MCF 10A (cell line): ENCODE results near the gene AHCYL1. TPM values are rescaled to one million over a fixed set of nuclear protein-coding genes. Genes with fewer than 3 reads are reported as not detected.

Experiments used
- BruUV-seq: library from RNA; stranded (reverse); fragments of 400-500 nt; replicated peaks from 2 replicates; lab custom pipeline; 2021; lab: Mats Ljungman, UMichigan
- CTCF ChIA-PET: fragments of 300-600 bp; sonication (Branson Sonifier 250); formaldehyde crosslinking; extraction: SDS; loops from one replicate; lab custom pipeline; 2021; ENCODE audit warnings: antibody characterized with exemption, inconsistent platforms; lab: Yijun Ruan, JAX
- POLR2A ChIA-PET: fragments of 300-600, 350-650 bp; sonication (Branson Sonifier 250); formaldehyde crosslinking; extraction: SDS; loops from one replicate; lab custom pipeline; 2020; ENCODE audit warnings: antibody characterized with exemption, inconsistent platforms; lab: Yijun Ruan, JAX
- DNase-seq: peaks from one replicate; pipeline ENCODE4 v3.0.0-alpha.2; 2018; ENCODE audit not compliant: unreplicated experiment
- H3K27ac Mint-ChIP-seq: one replicate; pipeline ENCODE4 v1.8.0; 2022; ENCODE audit warnings: mild to moderate bottlenecking, low read depth, mixed read lengths; ENCODE audit not compliant: unreplicated experiment
- H3K27me3 Mint-ChIP-seq: one replicate; pipeline ENCODE4 v1.8.0; 2022; ENCODE audit warnings: mixed read lengths; ENCODE audit not compliant: insufficient read depth, unreplicated experiment
- H3K36me3 Mint-ChIP-seq: one replicate; pipeline ENCODE4 v1.8.0; 2022; ENCODE audit warnings: mild to moderate bottlenecking, moderate library complexity, mixed read lengths; ENCODE audit not compliant: insufficient read depth, unreplicated experiment
- H3K4me1 Mint-ChIP-seq: one replicate; pipeline ENCODE4 v1.8.0; 2022; ENCODE audit warnings: mixed read lengths; ENCODE audit not compliant: insufficient read depth, unreplicated experiment
- H3K4me3 Mint-ChIP-seq: one replicate; pipeline ENCODE4 v1.8.0; 2022; ENCODE audit warnings: mild to moderate bottlenecking, moderate library complexity, mixed read lengths; ENCODE audit not compliant: unreplicated experiment
- H3K9me3 Mint-ChIP-seq: one replicate; pipeline ENCODE4 v1.8.0; 2022; ENCODE audit warnings: mixed read lengths; ENCODE audit not compliant: unreplicated experiment
- intact Hi-C: fragments of 100-400 bp; cut with micrococcal nuclease; formaldehyde crosslinking; loops from 2 replicates; pipeline ENCODE4 v1.14.1; 2022
- total RNA-seq: library from RNA; stranded (reverse); gene quantifications from 2 replicates; pipeline ENCODE4 v1.2.3, GENCODE V29; 2022
- TF ChIP-seq, protein P1 (sequence below): fragments of 200-600 bp; IDR thresholded peaks from one replicate; pipeline ENCODE4 v1.8.0; 2022; ENCODE audit warnings: antibody characterized with exemption, mild to moderate bottlenecking; ENCODE audit not compliant: unreplicated experiment

AHCYL1 gene
- total RNA-seq, 1 experiment from 2014 or later, result 104 TPM

DNA sequence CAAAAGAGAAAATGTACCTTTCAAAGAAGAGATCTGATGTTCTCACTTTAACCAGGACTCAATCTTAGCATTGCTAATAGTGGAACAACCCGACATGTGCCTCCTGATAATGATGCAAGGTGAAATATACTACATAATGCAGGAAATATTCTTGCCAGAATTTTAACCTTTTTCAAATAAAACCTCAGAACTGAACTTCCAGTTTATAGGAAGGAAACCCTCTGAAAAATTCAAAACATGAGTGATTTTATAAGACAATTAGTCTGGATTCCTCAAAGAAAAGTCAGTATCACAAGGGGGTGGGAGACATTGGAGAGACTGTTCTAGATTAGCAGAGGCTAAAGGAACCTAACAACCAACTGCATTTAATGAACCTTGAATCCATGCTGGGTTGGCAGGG lies 18.1 kb downstream of the AHCYL1 start:
- no peak for DNase-seq
- BruUV-seq, result no TSS peak
- Mint-ChIP-seq H3K36me3 (no peaks in the 10 kb centered on the region), H3K4me1 (peaks cover 53% of the 10 kb centered on the region), H3K4me3 (peak overlapping the region; percentile 70), H3K9me3 (no peaks in the 10 kb centered on the region), H3K27ac (peak overlapping the region; percentile 88), H3K27me3 (no peaks in the 10 kb centered on the region)
- intact Hi-C loops, result no loop called here
- ChIA-PET CTCF (no interaction called here), POLR2A (interaction anchor here (2.4 kb wide), 1 partner anchor 17 kb away, joined by 26 read pairs; the partner anchor contains the start of gene AHCYL1)
- TF ChIP-seq, protein P1, sequence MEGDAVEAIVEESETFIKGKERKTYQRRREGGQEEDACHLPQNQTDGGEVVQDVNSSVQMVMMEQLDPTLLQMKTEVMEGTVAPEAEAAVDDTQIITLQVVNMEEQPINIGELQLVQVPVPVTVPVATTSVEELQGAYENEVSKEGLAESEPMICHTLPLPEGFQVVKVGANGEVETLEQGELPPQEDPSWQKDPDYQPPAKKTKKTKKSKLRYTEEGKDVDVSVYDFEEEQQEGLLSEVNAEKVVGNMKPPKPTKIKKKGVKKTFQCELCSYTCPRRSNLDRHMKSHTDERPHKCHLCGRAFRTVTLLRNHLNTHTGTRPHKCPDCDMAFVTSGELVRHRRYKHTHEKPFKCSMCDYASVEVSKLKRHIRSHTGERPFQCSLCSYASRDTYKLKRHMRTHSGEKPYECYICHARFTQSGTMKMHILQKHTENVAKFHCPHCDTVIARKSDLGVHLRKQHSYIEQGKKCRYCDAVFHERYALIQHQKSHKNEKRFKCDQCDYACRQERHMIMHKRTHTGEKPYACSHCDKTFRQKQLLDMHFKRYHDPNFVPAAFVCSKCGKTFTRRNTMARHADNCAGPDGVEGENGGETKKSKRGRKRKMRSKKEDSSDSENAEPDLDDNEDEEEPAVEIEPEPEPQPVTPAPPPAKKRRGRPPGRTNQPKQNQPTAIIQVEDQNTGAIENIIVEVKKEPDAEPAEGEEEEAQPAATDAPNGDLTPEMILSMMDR, result no peak

DNA sequence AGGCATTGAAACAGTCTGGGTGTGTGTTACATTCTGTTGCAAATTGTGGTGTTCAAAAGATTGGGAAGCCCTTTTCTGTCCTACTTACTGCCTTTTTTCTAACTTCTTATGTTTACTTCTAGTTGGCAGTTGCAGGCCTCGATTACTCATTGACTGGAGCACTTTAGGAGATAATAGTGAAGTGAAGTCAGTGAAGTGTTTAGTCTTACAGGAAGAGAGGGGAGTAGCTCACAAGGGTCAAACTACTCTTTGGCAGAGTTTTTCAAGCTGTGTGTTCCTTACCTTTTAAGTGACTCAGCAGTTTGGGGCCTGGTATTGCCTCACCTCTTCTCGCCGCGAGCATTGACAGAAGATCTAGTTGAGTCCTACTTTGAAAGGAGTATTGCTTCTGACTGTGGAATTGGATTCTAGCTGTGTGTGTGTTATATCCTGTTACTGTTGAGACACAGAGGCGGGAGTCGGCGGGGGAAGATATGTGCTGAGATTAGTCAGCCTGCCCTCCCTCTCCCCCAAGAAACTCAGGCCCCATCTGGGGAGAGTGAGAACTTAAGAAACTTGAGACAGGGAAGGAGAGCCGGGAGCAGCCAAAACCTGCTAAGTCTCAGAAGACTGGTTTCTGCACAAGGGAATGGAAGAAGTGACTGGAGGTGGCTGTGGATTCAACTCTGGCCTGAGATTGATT lies 19.3 kb downstream of the AHCYL1 start:
- no peaks in the 10 kb centered on the region for H3K27me3 Mint-ChIP-seq
- peak; percentile 99 for DNase-seq
- no peaks in the 10 kb centered on the region for H3K9me3 Mint-ChIP-seq
- ChIA-PET POLR2A (interaction anchor here (0.5 to 5.4 kb wide), 12 partner anchors 9 to 1251 kb away, joined by 3 to 70 read pairs (median 3); partner anchors contain the start of genes AHCYL1, GNAI3 and STRIP1), CTCF (interaction anchor here (0.5 to 1.4 kb wide), 6 partner anchors 18 to 775 kb away, joined by 3 to 6 read pairs (median 4); partner anchors contain the start of gene AHCYL1)
- H3K4me1 Mint-ChIP-seq, result peaks cover 53% of the 10 kb centered on the region
- H3K36me3 Mint-ChIP-seq, result peaks cover 3% of the 10 kb centered on the region
- BruUV-seq, result no TSS peak
- TF ChIP-seq, protein P1, result no peak
- H3K4me3 Mint-ChIP-seq, result peak overlapping the region; percentile 70
- intact Hi-C loops, result no loop called here
- peak overlapping the region; percentile 88 for H3K27ac Mint-ChIP-seq

DNA sequence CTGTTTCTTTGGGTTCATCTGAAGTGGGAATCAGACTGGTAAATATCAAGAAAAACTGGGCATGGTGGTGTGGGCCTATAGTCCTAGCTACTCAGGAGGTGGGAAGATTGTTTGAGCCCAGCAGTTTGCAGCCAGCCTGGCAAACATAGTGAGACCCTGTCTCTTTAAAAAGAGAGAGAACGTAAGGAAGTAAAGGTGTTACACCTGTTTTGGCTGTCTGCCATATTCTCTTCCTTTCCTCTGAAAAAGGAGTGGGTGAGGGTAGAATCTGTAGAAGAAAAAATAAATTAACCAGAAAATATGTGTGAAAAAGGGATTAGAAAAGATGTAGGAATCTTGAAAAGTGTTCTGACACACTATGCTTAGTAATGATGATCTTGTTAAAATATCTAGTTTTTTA lies 20.0 kb downstream of the AHCYL1 start:
- Mint-ChIP-seq H3K4me1 (peaks cover 53% of the 10 kb centered on the region), H3K27ac (peak overlapping the region; percentile 88), H3K36me3 (peaks cover 10% of the 10 kb centered on the region), H3K27me3 (no peaks in the 10 kb centered on the region), H3K9me3 (no peaks in the 10 kb centered on the region), H3K4me3 (peak overlapping the region; percentile 70)
- TF ChIP-seq, protein P1, result no peak
- DNase-seq, result peak; percentile 66
- CTCF ChIA-PET, result interaction anchor here (1.4 to 9.5 kb wide), 3 partner anchors 20 to 228 kb away, joined by 6 to 104 read pairs (median 63); partner anchors contain the start of gene AHCYL1
- intact Hi-C loops, result no loop called here
- POLR2A ChIA-PET, result interaction anchor here (0.9 to 5.4 kb wide), 5 partner anchors 11 to 456 kb away, joined by 3 to 70 read pairs (median 16); partner anchors contain the start of genes AHCYL1, GNAI3 and STRIP1
- BruUV-seq, result TSS peak; percentile 39

DNA sequence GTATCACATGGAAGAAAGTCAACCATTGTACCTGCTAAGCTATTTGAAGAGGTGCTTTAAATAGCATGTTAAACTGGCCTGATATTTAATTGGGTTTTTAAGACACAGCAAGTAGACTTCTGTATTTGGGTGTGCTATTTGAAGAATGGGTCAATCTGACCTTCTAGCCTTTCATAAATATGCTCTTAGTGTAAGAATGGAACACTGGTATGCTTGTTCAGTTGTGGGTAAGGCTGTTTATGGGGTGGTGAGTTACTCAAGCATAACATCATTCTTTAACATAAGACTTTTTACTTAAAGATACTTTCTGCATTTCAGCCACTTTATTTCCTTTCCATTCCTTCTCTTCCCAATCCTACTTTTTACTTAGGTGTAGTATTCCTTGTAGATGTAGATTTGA lies 21.4 kb downstream of the AHCYL1 start:
- Mint-ChIP-seq H3K27me3 (no peaks in the 10 kb centered on the region), H3K9me3 (no peaks in the 10 kb centered on the region), H3K4me1 (peaks cover 58% of the 10 kb centered on the region), H3K27ac (peak overlapping the region; percentile 88), H3K4me3 (no peak overlapping the region), H3K36me3 (peaks cover 24% of the 10 kb centered on the region)
- TF ChIP-seq, protein P1, result no peak
- DNase-seq, result no peak
- BruUV-seq, result no TSS peak
- intact Hi-C loops, result no loop called here
- ChIA-PET POLR2A (interaction anchor here (0.7 to 5.4 kb wide), 5 partner anchors 21 to 492 kb away, joined by 3 to 70 read pairs (median 5); partner anchors contain the start of genes AHCYL1 and GNAI3), CTCF (interaction anchor here (0.7 to 9.5 kb wide), 6 partner anchors 10 to 366 kb away, joined by 3 to 104 read pairs (median 8); partner anchors contain the start of gene AHCYL1)
